GM19099 (cell line): ENCODE results near the gene SEPTIN2.

Source experiments
- POLR2A ChIP-seq: IDR thresholded peaks from 3 replicates; pipeline ENCODE4 v1.6.1; 2011; ENCODE audit warnings: low read depth; ENCODE audit not compliant: insufficient read length; ENCODE audit errors: extremely low read depth

Gene SEPTIN2

DNA sequence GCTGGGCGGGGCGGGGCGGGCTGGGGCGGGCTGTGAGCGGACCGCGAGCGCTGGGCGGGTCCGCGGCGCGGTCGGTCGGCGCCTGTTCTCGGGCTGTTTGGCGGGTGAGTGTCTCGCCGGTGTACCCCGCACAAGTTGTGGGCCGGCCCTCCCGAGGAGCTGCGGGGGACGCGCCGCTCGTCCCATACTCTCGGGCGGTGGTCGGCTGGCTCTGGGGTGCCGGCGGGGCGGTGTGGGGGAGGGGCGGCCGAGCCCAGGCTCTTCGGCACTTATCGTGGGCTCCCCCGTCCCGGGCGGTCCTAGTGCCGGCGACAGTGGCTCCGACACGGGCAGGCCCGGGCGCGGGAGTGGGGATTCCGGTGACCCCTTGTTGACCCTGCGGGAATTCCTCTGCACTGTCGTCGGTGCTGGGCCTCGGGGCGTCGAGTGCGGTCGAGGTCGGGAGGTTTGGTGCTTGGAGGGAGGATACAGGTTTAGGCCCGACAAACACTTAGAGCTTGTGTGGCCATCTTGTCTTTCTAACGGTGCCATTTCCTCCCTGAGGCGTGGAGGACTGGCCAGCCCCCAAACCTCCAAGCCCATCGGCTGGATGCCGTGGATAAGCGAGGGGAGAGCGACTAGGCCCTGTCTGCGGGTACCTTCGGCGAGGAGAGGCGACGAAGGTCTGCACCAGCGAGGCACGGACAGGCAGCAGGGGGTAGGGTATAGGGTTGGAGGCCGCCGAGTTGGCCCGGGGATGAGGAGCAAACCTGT lies at the start of gene SEPTIN2:
SEPTIN2 (plus strand) TSS at position 47 of the 753 bp plus-strand sequence. CDS start 8,308 bp downstream, outside the sequence.
- TF ChIP-seq POLR2A = peak; percentile 83

DNA sequence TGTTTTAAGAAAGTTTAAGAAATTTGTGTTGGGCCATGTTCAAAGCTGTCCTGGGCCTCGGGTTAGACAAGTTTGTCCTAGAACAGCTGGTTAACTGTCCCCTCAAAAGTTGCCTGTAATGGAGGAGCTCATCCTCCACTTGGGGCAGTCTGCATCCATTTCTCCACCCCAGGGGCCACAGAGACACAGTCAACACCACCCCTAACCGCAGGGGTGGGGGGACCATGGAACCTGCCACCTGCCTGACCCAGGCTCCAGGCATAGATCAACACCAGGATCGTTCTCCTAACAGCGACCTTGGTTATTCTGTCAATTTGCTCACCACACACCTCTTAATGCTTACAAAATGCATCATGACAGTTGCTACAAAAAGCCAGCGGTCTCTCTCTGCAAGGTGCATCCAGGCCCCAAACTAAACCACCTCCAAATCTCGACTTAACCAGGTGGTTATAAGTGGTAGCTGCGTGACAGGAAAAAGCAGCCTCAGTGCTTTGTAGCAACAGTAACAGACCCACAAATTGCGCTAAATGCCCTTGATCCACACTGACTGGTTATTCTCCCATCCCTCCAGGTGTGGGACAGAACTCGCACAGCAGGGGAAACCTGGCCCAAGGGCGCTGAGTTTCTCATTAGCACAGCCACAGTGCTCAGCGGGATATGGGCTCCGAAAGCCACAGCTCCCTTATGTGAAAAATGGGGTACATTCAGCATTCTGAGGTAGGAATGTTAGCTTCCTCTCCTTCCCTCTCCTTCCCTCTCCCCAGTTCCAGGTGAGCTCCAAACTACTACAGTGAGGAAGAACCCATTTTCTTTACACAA lies 48.3 kb upstream of the SEPTIN2 start:
- no peak for TF ChIP-seq POLR2A

DNA sequence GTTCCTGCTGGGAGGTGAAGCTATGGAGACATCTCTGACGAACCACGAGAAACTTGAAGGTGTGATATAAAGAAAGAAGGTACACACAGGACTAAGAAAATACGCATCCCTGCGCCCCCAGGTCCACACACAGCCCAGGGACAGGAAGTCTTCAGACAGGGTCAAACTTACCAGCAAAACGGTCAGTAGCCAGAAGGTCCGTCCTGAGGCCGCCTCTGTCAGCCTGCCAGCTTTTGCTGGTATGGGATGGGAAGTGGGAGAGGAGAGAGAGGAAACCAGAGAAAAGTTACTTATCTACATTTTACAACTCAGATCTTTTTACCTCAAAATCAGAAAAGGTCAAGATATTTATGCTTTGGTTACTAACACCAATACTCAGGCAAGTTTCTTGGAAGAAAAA lies 47.4 kb upstream of the SEPTIN2 start:
- no peak for TF ChIP-seq POLR2A

DNA sequence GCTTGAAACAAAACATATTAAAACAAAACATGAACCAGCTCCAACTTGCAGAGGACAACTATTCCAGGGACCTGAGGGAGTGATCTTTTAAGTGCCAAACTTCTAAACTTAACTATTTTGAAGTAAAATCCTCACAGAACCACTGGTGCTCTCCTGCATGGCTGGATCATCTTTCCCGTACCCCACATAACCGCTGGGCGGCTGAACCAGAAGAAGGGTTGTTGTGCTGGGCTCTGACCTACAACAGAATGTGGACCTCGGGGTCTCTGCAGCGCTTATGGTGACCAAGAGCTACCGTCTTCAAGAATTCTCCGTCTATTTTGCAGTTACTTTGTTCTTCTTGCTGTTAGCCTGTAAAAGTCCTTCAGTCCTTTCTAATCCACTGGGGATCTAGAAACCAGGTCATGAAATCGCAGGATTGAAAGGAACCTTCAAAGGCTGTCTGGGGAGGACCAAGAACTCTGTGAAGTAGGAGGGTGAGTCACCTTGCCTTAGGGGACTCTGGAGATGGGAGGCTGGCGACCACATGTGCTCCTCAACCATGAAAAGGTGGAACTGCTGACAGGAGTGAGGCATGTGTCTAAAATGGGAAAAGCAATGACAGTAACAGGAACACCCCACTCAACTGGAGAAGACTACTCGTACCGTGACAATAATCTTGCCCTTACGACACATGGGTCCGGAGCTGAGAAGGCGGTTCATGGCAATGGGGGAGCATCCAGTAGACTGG lies 46.8 kb upstream of the SEPTIN2 start:
- no peak for TF ChIP-seq POLR2A

DNA sequence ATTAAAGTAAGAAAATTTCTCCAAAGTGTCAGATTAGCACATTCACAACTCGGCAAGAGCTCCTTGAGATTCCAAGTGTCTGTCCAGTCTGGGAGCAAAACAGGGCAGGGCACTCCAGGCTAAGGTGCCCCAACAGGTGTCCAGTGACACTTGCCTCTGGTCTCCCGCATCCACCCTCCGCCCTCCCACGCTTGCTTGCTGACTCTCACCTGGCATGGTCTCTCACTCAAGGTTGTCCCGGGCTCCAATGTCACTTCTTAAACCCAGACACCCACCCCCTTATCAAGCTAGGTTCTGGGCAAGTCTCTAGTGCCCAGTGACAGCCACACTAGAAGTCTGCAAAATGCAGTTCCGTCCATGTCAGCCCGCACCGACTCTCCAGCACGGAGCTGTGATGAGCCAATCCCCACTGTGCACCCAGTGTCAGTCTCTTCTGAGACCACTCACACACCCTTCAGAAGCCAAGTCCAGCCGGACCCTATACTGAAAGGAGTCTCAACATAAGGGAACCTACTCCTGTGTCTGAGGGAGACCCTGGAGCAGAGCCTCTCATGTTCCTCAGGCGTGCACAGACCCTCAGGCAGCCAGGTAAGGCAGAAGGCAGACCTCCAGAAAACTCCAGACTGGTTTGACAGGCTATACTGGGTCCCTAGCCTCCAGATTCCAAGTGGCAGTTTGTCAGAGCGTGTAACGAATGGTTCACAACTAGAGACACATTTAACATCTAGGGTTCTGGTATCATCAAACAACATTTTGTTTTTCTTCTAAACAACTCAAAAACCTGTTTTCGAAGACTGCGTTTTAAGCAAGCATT lies 45.8 kb upstream of the SEPTIN2 start:
- TF ChIP-seq POLR2A = no peak

DNA sequence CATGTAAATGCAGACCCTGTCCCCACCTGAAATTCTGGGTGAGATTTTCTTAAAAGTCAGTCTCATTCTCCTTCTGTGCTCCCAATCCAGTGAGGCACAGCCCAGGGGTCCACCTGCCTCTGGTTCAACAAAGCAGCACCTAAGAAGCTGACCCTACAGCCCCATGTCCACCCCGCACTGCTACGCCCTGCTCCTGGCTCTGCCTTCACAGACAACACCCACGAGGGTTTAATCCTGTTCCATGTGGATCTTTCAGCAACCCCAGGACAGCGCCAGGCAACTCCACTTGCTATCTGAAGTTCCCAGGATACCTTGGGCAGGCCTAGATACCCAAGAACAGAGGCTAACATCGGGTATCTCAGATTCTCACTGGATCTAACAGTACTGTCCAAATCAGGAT lies 45.2 kb upstream of the SEPTIN2 start:
- TF ChIP-seq POLR2A = no peak

DNA sequence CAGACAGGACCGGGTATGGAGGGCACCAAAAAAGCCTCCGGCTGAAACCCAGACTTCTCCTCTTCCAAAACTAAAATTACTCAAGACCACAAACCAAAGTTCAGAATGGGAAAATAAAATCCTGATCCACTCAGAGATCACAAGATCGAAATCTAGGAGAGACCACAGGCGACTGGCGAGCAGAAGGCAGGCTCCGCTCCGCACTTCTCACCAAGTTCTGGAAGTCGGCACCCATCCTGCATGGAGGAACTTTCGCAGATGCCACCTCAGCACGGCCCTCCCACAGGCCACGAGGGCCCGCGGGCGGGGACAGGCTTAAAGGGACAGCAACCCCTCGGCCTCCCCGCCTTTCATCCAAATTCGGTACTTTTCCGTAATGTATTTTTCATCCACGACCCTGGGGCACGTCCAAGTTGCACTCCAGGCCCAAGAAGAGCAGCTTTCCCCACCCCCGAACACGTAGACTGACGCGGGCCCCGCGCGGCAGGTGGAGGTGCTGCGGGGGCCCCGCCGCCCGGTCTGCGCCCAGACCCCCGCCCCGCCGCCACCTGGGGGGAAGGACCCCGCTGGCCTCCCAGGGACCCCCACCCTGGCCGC lies 43.9 kb upstream of the SEPTIN2 start:
- TF ChIP-seq POLR2A = no peak

DNA sequence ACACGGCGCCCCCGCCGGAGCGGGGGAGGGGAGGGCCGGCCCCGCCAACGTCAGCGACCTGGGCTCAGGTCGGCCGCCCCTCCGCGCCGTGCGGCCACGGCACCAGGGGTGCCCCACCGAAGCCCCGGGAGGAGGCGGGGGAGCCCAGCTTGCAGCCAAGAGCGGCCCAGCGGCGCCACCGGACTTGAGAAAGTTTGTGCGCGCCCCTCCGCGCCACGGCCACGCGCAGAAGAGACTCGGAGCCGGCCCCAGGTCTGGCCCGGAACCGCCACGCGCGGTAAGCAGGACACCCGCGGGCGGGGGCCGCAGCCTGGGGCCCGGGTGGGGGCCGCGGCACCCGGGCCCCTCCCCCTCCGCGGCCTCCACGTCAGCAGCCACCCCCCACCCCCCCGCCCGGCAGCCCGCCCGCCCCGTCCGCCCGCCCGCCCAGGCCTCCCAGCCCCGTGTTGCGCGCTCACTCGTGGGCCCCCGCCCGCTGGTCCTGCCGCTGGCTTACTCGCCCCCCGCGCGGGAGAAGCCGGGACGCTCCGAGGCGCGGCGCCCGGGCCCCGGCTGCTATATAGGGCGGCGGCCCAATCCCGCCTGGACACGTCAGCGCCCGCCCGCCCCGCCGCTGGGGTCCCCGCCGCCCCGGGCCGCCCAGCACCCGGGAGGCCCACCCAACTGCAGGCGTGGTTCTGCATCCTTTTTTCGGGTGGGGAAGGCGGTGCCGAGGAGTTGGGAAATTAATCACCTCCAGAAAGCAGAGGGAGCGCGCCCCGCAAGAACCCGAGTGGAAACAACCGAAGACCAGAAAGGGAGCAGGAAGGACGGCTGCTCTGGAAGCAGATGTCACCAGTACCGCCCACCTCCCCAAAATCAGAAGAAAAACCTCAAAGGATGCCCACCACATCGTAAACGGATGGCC lies 43.2 kb upstream of the SEPTIN2 start:
- peak; percentile 73 for TF ChIP-seq POLR2A

DNA sequence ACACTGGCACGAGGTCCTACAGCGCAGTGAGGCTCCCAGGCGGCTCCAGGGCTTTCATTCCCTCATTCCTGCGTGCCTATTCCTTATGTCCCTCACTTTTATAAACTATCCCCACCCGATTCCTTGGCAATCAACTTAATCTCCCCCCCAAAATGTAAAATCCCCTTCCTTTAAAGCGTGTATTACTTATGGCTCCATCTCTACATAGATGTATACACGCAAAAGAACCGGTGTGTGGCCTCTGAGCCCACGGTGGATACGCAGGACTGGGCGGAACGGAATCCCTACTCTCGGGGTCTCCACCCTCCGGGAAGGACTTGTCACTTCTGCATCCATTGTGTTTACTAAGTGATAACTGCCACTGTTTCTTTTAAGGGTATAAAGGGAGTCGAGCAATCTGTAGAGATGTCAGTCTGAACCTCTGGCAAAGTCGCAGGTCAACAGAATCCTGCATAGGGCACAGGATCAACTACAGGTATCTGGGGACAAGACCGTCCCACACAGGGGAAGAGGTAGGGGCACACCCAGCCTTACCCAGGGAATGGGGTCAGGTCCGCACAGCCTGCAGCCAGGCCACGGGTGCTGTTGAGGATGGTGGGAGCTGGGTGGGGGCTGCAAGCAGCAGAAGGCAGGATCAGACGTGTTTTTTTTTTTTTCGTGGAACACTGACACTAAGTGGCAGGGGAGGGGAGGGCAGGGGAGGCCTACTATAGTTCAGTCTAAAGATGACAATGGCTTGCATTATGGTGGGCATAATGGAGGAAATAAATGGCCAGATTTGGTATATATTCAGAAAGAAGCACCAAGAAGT lies 42.3 kb upstream of the SEPTIN2 start:
- TF ChIP-seq POLR2A = no peak

DNA sequence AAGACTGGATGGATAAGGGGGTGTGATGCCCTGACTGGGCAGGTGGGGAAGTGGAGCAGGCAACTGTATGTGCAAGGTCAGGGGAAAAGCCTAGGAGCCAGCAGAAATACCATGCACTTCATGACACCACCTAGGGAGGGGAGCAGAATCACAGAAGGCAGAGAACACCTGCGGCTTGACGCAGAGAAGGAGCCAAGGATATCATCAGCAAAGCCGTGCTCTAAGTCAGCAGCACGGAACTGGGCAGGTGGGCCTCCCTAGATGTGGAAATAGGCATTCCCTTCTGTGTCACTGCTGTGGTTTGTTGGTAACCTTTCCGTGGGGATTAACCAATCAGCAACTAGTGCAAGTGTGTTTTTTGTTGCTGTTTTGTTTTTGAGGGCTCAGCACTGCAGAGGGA lies 41.6 kb upstream of the SEPTIN2 start:
- TF ChIP-seq POLR2A = no peak

DNA sequence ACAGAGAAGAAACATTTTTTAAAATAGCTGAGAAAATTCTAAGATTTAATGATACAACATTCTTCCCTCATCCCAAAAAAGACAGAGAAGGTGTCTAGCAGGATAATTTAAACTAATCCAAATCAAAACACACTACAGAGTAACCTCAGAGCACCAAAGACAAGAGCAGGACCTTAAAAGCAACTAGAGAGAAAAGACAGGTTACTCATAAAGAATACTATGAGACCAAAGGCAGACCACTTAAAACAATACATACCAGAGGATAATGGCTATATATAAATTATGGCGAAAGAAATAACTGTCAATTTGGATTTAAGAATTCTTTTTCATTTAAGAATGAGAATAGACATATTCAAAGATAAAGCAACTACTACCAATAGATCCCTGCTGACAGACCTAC lies 40.2 kb upstream of the SEPTIN2 start:
- no peak for TF ChIP-seq POLR2A

DNA sequence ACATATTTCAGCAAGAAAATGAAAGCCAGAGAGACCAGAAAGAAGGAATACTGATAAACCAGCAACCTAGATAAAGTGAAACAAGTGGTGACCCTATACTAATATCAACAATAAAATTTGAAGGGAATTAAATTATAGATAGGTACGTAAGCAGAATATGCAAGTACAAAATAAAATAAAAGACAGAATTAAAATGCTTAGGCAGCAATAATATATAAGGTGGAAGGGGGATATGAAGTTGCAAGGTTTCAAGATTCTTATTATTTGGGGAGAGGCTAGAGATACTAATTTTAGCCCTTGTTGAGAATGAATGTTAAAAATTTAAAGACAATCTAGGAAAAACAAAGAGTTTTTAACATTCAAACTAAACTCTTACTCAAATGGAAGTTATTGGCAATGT lies 39.8 kb upstream of the SEPTIN2 start:
- TF ChIP-seq POLR2A = no peak
